Measurements from ENCODE around the gene MXRA8. TPM values are rescaled to one million over a fixed set of nuclear protein-coding genes. Genes with fewer than 3 reads are reported as not detected.

Gene MXRA8
- total and polyA plus RNA-seq, 9 of the 15 experiments (the other 6 are each of a cell fraction or from before 2014, with no cell fraction given) = 0.66 to 11.3 (median 6.3) TPM

- intact Hi-C loops (cut with micrococcal nuclease) = loop anchor here (1.0 to 2.0 kb wide), 2 partner anchors 34 to 63 kb away; no protein-coding TSS in a partner anchor
- Histone ChIP-seq H3K9ac (ENCODE audit: insufficient read depth in 1 of 2, low read depth in 2 of 2, low read length in 2 of 2) (peak within 1 kb of the TSS; percentile 99 to 100), H3K4me1 (replicated peaks in 1 of 2; ENCODE audit: control insufficient read depth in 2 of 2, insufficient read depth in 2 of 2, low read length in 2 of 2) (peaks cover 14 to 50% of the 10 kb centered on the region in 2 experiments), H3K79me2 (ENCODE audit: control insufficient read depth, insufficient read depth, low read length) (peaks cover 61% of the 10 kb centered on the region), H3K4me3 (peak within 1 kb of the TSS; percentile 100), H3K27me3 (ENCODE audit: control insufficient read depth in 2 of 2, insufficient read depth in 2 of 2, low read length in 2 of 2) (no peaks in the 10 kb centered on the region), H3K9me1 (ENCODE audit: control insufficient read depth, insufficient read depth, low read length) (no peaks in the 10 kb centered on the region), H3K27ac (ENCODE audit: extremely low read depth, low read depth, low read length) (peak within 1 kb of the TSS; percentile 89), H3K9me3 (replicated peaks; ENCODE audit: control insufficient read depth, insufficient read depth, low read depth, low read length) (peaks cover 2% of the 10 kb centered on the region), H3K4me2 (ENCODE audit: insufficient read depth, low read length) (peak within 1 kb of the TSS; percentile 98), H3K36me3 (ENCODE audit: control insufficient read depth, insufficient read depth, low read length) (peaks cover 59% of the 10 kb centered on the region), H2AFZ (ENCODE audit: low read depth, low read length) (peak within 1 kb of the TSS; percentile 82), H4K20me1 (replicated peaks; ENCODE audit: control insufficient read depth, insufficient read depth, low read length) (0 out of 2 replicates have a peak, but pooled peaks cover 4% of the 10 kb centered on the region)
- peak; percentile 90 for FAIRE-seq
- POLR2A ChIA-PET = interaction anchor here (0.9 to 3.6 kb wide), 13 partner anchors 8 to 208 kb away, joined by 3 to 26 read pairs (median 6); partner anchors contain the start of genes ANKRD65, AURKAIP1, CCNL2 and MIB2
- DNase-seq (ENCODE audit: extremely low read depth in 1 of 4, low spot score in 3 of 4) = peak; percentile 88 to 99 (median 93)
- CTCF ChIA-PET (ENCODE audit: low intra/inter-chr PET ratio) = interaction anchor here (0.5 kb wide), 1 partner anchor 246 kb away, joined by 3 read pairs; no protein-coding TSS in a partner anchor
- BruUV-seq (replicated peaks) = no TSS peak
- in situ Hi-C loops (cut with MboI) = no loop called here
- peak; percentile 96 for ATAC-seq
- WGBS (ENCODE audit: insufficient coverage, low coverage, missing lambda C conversion rate) = 1% methylated on average over 83 of the region's 98 CpGs
- TF ChIP-seq ZNF140 (CRISPR knock-in tag; IDR thresholded peaks at IDR 0.05) = no peak
- peak; percentile 94 for TF ChIP-seq POLR2B (IDR thresholded peaks at IDR 0.05; ENCODE audit: low read depth, partially characterized antibody)
- TF ChIP-seq, protein P1, sequence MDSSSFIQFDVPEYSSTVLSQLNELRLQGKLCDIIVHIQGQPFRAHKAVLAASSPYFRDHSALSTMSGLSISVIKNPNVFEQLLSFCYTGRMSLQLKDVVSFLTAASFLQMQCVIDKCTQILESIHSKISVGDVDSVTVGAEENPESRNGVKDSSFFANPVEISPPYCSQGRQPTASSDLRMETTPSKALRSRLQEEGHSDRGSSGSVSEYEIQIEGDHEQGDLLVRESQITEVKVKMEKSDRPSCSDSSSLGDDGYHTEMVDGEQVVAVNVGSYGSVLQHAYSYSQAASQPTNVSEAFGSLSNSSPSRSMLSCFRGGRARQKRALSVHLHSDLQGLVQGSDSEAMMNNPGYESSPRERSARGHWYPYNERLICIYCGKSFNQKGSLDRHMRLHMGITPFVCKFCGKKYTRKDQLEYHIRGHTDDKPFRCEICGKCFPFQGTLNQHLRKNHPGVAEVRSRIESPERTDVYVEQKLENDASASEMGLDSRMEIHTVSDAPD (CRISPR knock-in tag; IDR thresholded peaks at IDR 0.05) = no peak
- TF ChIP-seq ZNF695 (CRISPR knock-in tag; IDR thresholded peaks at IDR 0.05) = no peak
- TF ChIP-seq ZBTB7A (IDR thresholded peaks at IDR 0.05; ENCODE audit: borderline replicate concordance, control insufficient read depth, low read depth, low read length) = peak; percentile 58; the same call in 1 of the 2 replicates
- TF ChIP-seq SETDB1 (IDR thresholded peaks at IDR 0.05; ENCODE audit: low read length) = no peak
- TF ChIP-seq ZSCAN29 (IDR thresholded peaks at IDR 0.05) = no peak
- no peak for TF ChIP-seq ZKSCAN3 (CRISPR knock-in tag; IDR thresholded peaks at IDR 0.05)
- TF ChIP-seq TCF7L2 (IDR thresholded peaks at IDR 0.05; ENCODE audit: low read depth, low read length) = no peak
- TF ChIP-seq HDGF (IDR thresholded peaks at IDR 0.05) = no peak
- no peak for TF ChIP-seq ZNF134 (CRISPR knock-in tag; conservative IDR thresholded peaks at IDR 0.05)
- no peak for TF ChIP-seq ZNF347 (CRISPR knock-in tag; IDR thresholded peaks at IDR 0.05; ENCODE audit: low read depth)
- TF ChIP-seq, protein P2, sequence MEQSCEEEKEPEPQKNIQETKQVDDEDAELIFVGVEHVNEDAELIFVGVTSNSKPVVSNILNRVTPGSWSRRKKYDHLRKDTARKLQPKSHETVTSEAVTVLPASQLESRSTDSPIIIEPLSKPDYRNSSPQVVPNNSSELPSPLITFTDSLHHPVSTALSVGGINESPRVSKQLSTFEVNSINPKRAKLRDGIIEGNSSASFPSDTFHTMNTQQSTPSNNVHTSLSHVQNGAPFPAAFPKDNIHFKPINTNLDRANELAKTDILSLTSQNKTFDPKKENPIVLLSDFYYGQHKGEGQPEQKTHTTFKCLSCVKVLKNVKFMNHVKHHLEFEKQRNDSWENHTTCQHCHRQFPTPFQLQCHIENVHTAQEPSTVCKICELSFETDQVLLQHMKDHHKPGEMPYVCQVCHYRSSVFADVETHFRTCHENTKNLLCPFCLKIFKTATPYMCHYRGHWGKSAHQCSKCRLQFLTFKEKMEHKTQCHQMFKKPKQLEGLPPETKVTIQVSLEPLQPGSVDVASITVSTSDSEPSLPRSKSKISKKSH (CRISPR knock-in tag; IDR thresholded peaks at IDR 0.05) = no peak
- TF ChIP-seq IRF9 (tag; IDR thresholded peaks at IDR 0.05) = no peak
- TF ChIP-seq, protein P3, sequence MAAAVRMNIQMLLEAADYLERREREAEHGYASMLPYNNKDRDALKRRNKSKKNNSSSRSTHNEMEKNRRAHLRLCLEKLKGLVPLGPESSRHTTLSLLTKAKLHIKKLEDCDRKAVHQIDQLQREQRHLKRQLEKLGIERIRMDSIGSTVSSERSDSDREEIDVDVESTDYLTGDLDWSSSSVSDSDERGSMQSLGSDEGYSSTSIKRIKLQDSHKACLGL (CRISPR knock-in tag; IDR thresholded peaks at IDR 0.05; ENCODE audit: borderline replicate concordance, poor library complexity, severe bottlenecking) = no peak
- no peak for TF ChIP-seq BRCA1 (IDR thresholded peaks at IDR 0.05)
- TF ChIP-seq BRCA1 (CRISPR knock-in tag; IDR thresholded peaks at IDR 0.05) = no peak
- TF ChIP-seq KLF16 (IDR thresholded peaks at IDR 0.05) = no peak
- TF ChIP-seq ZNF282 (CRISPR knock-in tag; IDR thresholded peaks at IDR 0.05) = peak; percentile 61; the same call in 1 of the 2 replicates
- no peak for TF ChIP-seq WHSC1 (IDR thresholded peaks at IDR 0.05; ENCODE audit: low read length)
These were observed 48.7 kb upstream of the MXRA8 start, which contains the start of gene MRPL20 for GRCh38 chr1:1406821-1407635. MRPL20 (minus strand) TSS chr1:1407293; CDS start chr1:1407217, 76 bp downstream.
